HG02870 (cell line): ENCODE data around the gene HS6ST1.
"Not testable (repeated sequence)": the region's sequence is repeated elsewhere in the genome, so short reads cannot be mapped to it uniquely, and the experiment has no call there.

Experiments used
- ATAC-seq: cut with Tn5 transposase; IDR thresholded peaks from one replicate; pipeline ENCODE4 v1.9.1; 2021; ENCODE audit warnings: mild to moderate bottlenecking, moderate library complexity; ENCODE audit not compliant: unreplicated experiment

HS6ST1 gene

DNA sequence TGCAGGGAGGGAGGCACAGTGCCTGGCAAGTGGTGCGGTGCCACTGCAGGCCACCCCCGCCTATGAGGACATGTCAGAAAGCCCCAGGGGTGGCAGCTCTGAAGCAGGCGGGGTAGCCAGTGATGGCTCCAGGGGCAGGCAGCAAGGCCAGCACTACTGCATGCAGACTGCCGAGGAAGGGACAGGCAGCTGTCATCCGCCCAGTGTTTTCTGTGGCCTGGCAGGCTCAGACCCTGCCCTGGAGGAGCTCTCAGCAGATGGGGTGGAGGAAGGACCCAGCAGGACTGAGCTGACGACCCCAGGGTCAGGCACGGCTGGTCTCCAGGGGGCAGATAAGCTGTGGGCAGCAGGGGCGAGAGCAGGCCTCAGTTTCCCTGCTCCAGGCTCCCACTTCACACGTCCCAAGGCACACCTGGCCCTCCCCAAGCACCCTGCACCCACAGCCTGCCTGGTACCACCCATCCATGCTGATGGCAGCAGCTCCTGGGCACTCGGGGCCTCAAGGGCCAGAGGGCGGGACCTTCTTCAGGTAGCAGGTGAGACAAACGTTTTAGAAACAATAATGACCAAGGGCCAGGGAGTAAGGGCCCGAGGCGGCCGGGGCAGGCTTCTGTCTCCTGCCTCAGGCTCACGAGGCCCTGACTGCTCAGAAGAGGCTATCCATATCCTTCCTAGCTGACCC is 48.5 kb downstream of the HS6ST1 start:
- no peak for ATAC-seq

DNA sequence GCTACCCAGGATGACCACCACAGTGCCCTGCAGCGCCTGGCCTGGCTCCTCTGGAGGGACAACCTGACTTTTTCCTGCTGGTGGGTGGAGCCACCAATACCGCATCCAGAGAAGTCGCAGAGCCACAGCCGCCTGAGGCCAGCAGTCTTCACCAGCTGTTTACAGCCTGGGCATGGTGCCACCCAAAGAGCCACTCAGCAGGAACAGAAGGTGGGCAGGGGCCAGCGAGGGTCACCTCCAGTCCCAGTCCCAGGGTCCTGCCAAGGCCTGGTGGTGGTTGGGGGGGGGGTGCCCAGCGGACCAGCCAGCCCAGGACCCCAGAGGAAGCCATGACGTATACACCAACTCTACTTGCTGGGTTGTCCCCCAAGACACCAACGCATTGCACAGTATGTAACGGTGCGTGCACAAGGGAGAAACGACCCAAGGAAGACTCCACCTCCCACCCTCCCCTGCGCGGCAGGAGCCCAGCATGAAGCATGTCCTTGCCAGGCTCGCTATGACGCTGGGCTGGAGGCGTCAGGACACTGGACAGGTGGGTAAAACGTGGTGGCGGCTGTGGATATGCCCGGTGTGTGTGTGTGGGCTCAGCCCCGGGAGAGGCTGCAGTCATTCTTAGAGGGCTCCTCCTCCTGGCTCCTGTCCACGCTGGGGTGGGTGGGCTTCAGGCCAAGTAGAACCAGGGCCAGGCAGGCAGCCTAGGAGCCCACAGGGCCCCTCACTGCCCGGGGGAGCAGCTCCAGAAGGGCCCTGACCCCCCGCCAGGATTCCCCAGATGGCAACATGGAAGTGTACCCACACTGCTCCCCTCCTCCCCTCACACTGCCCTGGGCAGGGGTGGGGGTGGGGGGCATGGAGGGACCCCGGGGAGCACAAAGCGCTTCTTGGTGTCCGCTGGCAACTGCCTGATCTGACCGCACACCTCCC is 49.3 kb downstream of the HS6ST1 start:
- no peak for ATAC-seq

DNA sequence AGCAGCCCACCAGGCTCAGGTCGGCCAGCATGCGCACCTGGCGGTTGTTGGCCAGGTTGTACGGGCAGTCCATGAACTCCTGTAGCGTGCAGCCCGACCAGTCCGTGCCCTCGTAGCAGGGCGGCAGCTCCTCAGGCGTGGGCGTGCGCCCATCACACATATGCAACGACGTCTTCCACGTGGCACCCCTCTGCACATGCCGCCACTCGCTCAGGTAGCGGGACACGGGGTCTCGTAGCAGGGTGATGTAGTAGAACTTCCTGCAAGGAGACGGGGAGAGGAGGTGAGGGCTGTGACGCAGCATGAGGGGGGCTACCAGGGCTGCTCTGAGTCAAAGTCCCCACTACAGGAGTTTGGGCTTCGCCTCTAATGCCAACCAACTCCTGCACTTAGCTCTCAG is 50.1 kb downstream of the HS6ST1 start:
- not testable (repeated sequence) for ATAC-seq

DNA sequence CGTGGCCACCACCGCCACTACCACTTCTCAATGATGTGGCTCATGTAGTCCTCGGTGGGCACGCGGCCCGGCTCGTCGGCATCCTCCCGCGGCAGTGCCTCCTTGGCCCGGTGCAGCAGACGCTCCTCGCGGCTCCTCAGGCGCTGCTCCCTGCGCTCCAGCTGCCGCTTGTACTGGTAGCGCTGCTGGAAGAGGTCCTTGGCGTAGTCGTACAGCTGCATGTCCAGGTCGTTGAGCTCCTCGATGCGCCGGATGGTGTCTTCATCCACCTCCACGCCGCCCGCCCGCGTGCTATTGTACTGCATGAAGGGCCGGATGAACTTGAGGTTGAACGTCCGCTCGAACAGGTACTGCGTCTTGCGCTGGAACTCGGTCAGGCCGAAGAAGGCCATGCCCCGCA is 50.5 kb downstream of the HS6ST1 start:
- not testable (repeated sequence) for ATAC-seq

DNA sequence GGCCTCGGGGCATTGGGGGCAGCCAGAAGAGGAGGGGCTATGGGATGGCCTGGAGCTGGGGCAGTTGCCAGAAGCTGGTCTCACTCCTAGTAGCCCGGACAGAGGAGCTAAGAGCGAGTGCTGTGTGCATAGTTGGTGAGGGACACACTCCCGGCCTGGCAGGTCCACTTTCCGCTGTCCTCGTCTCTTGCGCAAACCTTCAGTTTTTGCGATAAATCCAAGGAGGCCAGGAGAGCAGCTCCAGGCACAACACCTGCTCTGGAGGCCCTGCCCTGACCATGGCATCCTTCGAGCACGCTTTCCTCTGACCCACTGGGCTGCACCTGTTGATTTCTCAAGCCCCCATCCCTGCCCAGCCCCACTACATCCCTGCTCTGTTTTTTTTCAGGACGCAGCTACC is 51.0 kb downstream of the HS6ST1 start:
- ATAC-seq = not testable (repeated sequence)

DNA sequence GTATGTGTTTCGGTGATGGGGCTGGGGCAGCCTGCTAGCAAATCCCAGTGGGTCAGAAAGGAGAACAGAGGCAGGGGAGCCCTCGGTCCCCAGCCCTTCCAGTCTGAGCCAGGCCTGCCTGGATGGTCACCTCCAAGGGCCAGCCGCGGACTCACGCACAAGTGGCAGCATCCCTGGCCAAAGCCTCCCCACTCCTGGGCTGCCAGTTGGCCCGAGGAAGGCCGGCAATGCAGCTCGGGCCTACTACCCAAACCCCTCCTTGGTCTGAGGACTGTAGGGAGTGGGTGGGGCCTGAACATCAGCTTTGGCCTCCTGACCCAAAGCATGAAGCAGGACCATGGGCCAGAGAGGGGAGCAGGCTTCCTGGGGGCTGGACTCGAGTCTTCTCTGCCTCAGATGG is 51.5 kb downstream of the HS6ST1 start:
- not testable (repeated sequence) for ATAC-seq

DNA sequence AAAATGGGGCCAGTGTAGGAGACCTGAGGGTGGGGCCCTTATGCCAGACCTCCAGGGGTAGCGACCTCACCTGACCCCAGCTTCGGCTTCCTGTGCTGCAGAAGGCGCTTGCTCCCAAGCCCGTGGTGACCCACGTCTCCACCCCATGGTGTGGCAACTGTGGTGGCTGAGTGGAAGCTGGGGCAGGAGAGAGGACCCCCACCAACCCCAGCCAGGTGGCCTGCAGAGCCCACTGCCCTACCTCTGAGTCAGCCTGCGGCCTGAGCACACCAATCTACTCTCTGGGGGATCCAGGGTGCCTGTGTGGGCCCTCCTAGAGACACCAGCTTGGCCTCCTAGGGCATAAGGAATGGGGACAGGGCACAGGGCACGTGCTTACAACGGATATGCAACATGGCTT is 52.2 kb downstream of the HS6ST1 start:
- ATAC-seq = not testable (repeated sequence)

DNA sequence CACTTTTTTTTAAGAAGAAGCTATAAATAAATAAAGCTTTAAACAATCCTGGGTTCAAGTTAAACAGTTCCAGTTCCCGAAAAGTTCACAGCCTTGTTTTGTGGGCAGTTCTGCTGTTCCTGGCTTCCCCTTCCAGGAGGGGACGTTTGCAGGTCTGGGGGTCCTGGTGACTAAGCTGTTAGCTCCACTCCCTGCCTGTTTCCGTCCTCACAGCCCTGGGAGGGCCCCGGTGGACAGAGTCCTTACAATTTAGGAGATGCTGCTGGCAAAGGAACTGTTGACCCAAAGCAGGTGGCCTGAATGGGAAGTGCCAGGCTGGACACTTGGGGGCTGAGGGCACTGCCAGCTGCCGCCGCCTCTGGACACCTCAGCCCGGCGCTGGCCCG is 53.1 kb downstream of the HS6ST1 start:
- ATAC-seq = not testable (repeated sequence)

DNA sequence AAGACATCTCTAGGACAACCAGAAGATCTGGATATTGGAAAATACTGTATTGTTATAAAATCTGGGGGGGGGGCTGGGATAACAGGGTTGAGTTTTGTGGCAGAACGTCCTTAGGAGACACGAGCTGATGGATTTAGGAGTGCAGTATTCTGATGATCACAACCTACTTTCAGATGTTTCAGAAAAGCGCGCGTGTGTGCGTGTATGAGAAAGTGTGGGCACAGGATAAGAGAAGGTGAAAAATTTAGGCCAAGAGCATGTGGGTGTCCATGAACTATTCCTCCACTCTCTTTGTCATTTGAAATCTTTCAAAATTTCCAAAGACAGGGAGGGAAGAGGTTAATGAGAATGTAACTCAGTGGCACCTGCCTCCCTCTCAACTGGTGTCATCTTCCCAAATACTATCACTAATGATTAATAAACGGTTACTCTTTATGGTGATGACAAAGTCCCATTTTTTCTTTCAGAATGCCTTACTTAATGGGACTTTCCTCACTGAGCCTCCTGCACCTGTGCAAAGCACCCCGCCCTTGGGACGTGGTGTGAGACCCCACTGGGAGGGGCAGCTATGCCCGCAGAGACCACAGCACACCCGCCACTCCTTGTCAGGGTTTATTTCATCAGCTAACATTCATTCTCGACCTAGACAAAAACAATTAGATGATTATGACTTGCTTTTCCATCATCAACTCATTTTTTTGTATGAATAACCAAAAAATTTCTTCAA is 53.6 kb downstream of the HS6ST1 start:
- ATAC-seq = no peak

DNA sequence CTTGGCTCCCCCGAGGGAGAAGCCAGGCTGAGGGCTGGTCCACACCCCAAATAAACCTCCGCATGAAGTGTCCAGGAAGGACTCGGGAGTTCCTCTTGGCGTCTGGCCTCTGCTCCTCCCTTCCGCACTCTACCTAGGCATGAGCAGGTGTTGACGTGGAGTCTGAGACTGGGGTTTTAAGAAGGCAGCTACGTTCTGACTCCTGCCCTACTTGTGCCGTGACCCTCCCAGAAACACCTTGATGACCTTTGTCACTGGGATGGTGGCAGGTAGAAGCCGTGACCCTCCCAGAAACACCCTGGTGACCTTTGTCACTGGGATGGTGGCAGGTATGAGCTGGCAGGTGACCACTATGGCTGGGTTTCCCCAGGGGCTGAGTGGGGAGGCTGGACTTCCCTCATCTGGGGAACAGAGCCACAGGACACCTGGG is 54.8 kb downstream of the HS6ST1 start:
- ATAC-seq = no peak

DNA sequence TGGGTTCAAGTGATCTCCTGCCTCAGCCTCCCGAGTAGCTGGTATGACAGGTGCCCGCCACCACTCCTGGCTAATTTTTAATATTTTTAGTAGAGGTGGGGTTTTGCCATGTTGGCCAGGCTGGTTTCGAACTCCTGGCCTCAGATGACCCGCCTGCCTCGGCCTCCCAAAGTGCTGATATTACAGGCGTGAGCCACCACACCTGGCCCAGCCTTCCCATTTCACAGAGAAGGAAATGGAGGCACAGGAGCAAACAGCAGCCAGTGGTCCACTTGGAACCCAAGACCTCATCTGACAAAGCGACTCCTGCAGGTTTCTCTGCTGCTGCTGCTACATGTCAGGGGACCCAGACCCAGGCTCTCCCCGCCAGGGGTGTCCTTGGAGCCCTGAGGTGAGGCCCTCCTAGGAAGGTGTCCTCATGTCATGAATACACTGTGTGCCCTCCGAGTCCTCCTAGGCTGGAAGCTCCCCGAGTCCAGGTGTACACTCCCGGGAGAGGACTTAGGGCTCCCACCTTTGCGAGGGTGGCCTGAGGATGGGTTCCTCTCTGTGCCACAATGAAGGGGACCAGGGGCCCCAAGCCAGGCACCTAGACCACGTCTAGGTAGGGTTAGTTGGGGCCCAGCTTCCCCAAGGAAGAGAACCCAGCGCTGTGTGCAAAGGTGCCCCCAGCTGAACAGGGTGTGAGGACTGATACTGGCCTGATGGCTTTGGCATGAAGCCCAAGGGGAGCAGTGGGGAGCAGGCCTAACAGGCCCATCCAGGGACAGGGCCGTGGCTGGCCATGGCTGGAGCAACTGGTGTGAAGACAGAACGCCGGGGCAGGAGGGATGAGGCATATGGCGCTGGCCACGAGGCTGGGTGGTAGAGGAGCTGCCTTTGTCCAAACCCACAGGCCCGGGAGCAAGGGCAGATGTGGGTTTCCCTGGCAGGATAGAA is 56.1 kb downstream of the HS6ST1 start:
- no peak for ATAC-seq

DNA sequence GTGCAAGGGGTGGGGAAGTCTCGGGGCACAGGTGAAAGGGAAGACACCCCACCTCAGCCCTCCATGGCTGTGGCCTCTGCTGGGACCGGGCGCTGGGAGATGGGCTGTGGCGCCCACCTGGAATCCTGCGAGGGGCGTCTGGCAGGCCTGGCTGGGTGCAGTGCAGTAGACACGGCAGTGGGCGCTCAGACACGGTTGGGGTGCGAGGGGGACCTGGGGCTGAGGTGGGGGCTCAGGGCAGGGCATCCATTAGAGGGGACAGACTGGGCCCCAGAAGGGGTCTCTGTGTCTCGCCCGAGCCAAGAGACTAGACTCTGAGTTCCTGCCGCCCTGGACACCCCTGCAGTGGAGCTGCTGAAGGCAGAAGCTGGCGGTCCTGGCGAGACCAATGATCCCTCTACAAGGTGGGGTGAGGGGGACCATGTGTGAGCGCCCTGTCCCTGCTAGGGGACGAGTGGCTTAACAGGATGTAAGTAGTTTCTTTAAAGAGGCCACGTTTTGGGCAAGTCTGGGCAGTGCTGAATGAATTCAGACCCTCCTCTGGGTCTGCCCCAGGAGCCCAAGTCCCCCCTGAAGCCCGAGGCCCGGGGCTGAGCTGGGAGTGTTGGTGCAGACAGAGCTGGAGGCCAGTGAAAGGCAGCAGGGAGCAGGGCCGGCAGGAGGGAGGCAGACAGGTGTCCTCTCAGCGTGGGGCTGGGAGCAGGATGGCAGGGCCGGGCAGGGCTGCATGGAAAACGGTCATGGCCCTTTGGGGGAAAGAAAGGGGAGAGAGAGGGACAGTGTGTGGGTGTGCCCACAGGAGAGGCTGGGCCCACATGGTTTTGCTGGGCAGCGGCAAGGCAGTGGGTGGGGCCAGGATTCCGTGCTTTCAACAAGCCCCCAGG is 57.2 kb downstream of the HS6ST1 start:
- ATAC-seq = no peak

DNA sequence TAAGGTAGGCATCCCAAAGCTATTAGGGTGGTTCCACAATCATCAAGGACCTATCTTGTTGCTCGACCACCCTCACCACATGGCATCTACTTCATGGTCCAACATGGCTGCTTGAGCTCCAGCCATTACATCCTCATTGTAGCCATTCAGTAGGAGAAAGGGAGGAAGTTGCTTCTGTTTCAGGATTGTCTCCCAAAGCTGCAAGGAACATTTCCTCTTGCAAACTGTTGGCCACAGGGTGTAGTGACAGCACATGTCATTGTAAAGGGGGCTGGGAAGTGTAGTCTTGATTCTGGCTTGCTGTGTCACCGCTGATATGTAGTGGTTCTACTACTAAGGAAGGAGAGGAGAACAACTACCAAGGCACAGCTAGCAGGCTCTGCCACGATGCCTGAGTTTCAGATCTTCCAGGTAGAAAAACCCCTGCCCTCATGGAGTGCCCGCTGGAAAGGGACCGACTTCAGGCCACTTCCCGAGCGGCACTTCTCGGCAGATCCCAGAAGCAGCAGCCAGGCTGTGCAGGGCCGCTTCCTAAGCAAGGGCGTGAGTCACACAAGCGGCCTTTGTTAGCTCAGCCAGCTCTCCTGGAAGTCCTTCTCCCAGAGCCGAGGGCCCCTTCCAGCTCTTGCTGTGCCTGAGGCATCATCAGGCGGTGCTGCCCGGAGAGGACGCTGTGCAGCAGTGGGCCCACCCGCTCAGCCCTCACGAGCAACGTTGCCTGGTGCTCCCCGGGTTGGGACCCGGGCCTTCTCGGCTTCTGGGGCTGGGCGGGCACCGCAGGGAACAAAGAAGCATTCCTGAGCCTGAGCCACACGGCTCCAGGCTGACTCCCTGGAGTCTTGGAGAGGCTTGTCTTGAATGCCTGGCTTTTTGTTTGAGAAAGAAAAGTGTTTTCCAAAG is 58.2 kb downstream of the HS6ST1 start:
- no peak for ATAC-seq

DNA sequence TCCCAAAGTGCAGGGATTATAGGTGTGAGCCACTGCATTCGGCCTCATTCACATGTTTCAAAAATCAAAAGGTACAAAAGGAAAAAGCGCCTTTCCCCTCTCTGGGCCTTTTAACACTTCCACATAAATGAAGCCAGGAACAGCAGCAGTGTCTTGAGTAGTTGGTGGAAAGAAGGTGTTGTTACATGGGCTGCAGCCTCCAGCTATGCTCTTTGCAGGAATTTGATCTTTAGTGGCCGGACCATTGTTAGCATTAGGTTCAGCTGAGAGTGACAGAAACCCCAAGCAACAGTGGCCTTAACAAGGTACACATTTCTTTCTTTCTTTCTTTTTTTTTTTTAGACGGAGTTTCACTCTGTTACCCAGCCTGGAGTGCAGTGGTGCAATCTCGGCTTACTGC is 59.1 kb downstream of the HS6ST1 start:
- ATAC-seq = no peak

DNA sequence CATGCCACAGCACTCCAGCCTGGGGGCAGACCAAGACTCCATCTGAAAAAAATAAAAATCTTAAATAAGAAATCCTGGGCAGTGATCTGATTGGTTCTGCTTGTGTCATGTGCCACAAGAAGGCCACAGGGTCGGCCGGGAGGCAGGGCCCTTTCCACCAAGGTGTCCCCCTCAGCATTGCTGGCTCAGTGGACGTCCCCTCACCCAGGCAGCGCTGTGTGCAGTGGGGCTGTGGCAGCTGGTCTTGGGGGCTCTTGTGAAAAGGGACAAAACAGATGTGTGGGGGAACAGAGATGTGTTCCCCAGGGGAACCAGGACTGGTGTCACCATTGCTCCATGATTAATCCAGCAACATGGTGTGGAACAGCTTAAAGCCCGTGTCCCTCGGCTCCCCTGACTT is 60.5 kb downstream of the HS6ST1 start:
- no peak for ATAC-seq

DNA sequence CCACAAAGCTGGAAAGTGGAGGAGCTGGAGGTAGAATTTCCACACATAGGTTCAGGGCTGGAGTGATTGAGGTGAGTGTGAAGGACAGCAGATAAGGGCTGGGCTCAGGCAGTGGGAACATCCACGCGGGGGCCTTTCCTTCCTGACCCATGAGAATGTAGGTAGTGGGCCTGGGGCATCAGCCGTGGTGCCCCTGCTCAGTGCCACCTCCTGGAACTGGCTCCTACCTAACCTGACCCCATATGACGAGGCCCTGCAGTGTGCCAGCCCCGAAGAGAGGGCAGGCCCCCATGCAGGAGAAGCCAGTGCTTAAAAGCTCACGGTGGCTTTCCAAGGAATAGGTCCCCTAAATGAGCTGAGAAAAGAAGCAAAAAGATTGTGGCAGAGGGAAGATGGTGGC is 66.2 kb downstream of the HS6ST1 start:
- no peak for ATAC-seq

DNA sequence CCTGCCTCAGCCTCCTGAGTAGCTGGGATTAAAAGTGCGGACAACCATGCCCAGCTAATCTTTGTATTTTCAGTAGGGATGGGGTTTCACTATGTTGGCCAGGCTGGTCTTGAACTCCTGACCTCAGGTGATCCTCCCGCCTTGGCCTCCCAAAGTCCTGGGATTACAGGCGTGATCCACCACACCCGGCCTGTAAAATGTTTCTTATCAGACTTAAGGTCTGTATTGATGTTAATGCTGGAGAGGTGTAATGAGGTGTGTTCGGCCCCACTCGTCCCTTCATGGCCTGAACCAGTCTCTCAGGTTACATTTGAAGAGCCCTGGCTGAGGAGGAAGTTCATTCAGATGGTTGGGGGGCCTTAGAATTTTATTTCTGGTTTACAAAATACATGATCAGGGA is 66.6 kb downstream of the HS6ST1 start:
- not testable (repeated sequence) for ATAC-seq

DNA sequence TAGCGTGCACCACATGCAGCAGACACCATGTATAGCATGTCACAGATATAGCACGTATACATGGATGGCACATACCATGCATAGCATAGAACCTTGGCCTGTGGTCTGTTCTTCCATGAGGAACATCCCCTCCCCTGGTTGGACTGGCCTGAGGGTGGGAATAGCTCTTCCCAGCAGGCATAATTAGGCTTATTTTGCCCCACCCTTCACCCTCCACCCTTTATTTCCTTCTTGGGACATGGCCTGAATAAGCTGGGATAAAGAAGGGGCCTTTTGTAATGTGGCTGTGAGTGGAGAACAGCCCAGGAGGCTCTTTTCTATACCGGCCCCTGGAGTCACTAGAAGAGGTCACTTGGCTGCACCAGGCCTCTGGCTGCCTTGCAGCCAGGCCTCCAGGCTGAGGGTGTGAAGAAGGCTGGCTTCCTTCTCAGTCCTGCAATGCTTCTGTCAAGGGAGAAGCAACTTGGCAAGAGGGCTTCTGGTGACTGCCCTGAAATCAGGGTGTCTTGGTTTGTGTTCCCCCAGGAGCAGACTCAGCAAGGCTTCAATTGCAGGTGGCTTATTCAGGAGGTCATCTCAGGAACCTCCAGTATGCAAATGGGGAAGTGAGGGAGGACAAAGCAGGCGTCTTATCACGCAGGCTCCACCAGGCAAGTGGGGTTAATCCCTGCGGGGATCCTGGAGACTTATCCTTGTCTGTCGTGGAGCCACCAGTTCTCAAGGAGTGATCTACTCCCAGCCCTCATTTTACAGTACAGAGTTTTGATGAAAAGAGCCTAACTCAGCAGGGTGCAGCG is 68.2 kb downstream of the HS6ST1 start:
- ATAC-seq = no peak
